Adrenal gland (tissue), 12 donors: ENCODE data around the gene DAB2IP. TPM values are rescaled to one million over a fixed set of nuclear protein-coding genes. Genes with fewer than 3 reads are reported as not detected.

Experiments used
- DNase-seq, 7 donors: peaks; one replicate each; pipeline ENCODE4 v3.0.0-alpha.2; 2019 to 2020
- H3K27ac ChIP-seq, 5 donors: fragments of 200-600 bp; sonication (generic) in 4 of 5; 1 replicate in 3 of 5; 2 replicates in 2 of 5; pipeline versions ENCODE4 v1.5.1 to v1.8.0; 2016 to 2020; ENCODE audit warnings: mild to moderate bottlenecking in 1 of 5
- H3K27me3 ChIP-seq: fragments of 200-600 bp; 2 replicates; pipeline ENCODE4 v1.8.0; 2021
- H3K36me3 ChIP-seq, 2 donors: fragments of 200-600 bp; replicated peaks in 1 of 2; 1 replicate in 1 of 2; 2 replicates in 1 of 2; pipeline versions ENCODE4 v1.5.1 to v1.8.0; 2018 to 2022
- H3K4me1 ChIP-seq, 2 donors: fragments of 200-600 bp; replicated peaks in 1 of 2; 1 replicate in 1 of 2; 2 replicates in 1 of 2; pipeline versions ENCODE4 v1.5.1 to v1.8.0; 2018 to 2021
- H3K4me3 ChIP-seq, 4 donors: fragments of 200-600 bp; sonication (generic) in 3 of 4; one replicate each; pipeline ENCODE4 v1.5.1; 2016 to 2018
- H3K9me3 ChIP-seq, 3 donors: fragments of 200-600 bp; sonication (generic) in 1 of 3; replicated peaks in 1 of 3; 1 replicate in 2 of 3; 2 replicates in 1 of 3; pipeline versions ENCODE4 v1.5.1 to v1.8.0; 2016 to 2021
- POLR2A ChIP-seq, 2 donors: fragments of 450-650 bp; IDR thresholded peaks; one replicate each; pipeline ENCODE4 v1.6.1; 2017; ENCODE audit warnings: antibody characterized with exemption in 2 of 2, mild to moderate bottlenecking in 2 of 2, moderate library complexity in 1 of 2
- WGBS, 4 donors: extraction: QIAGEN DNeasy Blood & Tissue Kit in 2 of 4; methylation state at CpG; one replicate each; pipeline versions ENCODE4 v1.1.5 to v1.1.7; 2013 to 2017; 5-methylcytosine and 5-hydroxymethylcytosine counted together
- intact Hi-C, 2 donors: fragments of 100-400 bp; cut with DNase I; formaldehyde crosslinking; loops; one replicate each; pipeline versions ENCODE4 v1.14.1 to v1.15.0; 2022 to 2023
- polyA plus RNA-seq, 3 donors: library from polyadenylated mRNA; stranded (reverse); fragments of 200-250 nt in 2 of 3; fragments of 350-450 nt in 1 of 3; fragmentation: Illumina TruSeq in 1 of 3; extraction: RNeasy Lipid Tissue Mini Kit (QIAGEN cat#74804) in 1 of 3; gene quantifications; one replicate each; pipeline ENCODE4 v1.2.3, GENCODE V29; 2013 to 2014
- total RNA-seq, 9 donors: library from RNA; depleted of rRNA in 4 of 9; stranded (reverse); fragments of >200 nt in 4 of 9; fragments of 120-200 nt in 1 of 9; fragmentation: NEBNext Ultra II Directional in 1 of 9; extraction: Animal tissue kit (Norgen Biotek cat#: 25700) in 1 of 9; gene quantifications; one replicate each; pipeline versions ENCODE4 v1.1.0 to v1.2.4, GENCODE V29; 2013 to 2023
- TF ChIP-seq, protein P1 (sequence below), 6 experiments: fragments of 450-650 bp in 4 of 6; fragments of 200-600 bp in 2 of 6; sonication (generic) in 1 of 6; IDR thresholded peaks; 1 replicate in 5 of 6; 2 replicates in 1 of 6; pipeline versions ENCODE4 v1.5.1 to v1.8.0; 2016 to 2021; ENCODE audit warnings: antibody characterized with exemption in 6 of 6, mild to moderate bottlenecking in 2 of 6, moderate library complexity in 1 of 6
- donor health status: healthy with polysubstance abuse.
- donor health status: Bipolar disorder and iron deficiency.
- donor health status: DM: yes; HTN: yes; CAD: no.
- donor health status: DM: no; HTN: no; CAD: no.
- donor health status: DM: no; HTN: no; CAD: no.
- donor health status: DM: yes; HTN: yes; CAD: no.

Gene DAB2IP
- total and polyA plus RNA-seq, 12 donors, result 12.0 to 52.2 (median 43.9) TPM

- Histone ChIP-seq H3K4me1 (peaks cover 9 to 13% of the 10 kb centered on the region in 2 donors), H3K9me3 (no peaks in the 10 kb centered on the region), H3K27me3 (no peaks in the 10 kb centered on the region), H3K4me3 (no peak overlapping the region), H3K27ac (peak overlapping the region in 1 of 5 donors; percentile 52), H3K36me3 (no peaks in the 10 kb centered on the region)
- TF ChIP-seq, protein P1, sequence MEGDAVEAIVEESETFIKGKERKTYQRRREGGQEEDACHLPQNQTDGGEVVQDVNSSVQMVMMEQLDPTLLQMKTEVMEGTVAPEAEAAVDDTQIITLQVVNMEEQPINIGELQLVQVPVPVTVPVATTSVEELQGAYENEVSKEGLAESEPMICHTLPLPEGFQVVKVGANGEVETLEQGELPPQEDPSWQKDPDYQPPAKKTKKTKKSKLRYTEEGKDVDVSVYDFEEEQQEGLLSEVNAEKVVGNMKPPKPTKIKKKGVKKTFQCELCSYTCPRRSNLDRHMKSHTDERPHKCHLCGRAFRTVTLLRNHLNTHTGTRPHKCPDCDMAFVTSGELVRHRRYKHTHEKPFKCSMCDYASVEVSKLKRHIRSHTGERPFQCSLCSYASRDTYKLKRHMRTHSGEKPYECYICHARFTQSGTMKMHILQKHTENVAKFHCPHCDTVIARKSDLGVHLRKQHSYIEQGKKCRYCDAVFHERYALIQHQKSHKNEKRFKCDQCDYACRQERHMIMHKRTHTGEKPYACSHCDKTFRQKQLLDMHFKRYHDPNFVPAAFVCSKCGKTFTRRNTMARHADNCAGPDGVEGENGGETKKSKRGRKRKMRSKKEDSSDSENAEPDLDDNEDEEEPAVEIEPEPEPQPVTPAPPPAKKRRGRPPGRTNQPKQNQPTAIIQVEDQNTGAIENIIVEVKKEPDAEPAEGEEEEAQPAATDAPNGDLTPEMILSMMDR (IDR thresholded peaks at IDR 0.05), result no peak
- no peak for TF ChIP-seq POLR2A (IDR thresholded peaks at IDR 0.05)
- no peak for DNase-seq
- 82 to 92% (median 91%) methylated on average over 3 to 6 of the region's 6 CpGs for WGBS, 4 donors
- intact Hi-C loops, result no loop called here
Measured at GRCh38 chr9:121639619-121640018, 11.8 kb upstream of the DAB2IP start.

DNA sequence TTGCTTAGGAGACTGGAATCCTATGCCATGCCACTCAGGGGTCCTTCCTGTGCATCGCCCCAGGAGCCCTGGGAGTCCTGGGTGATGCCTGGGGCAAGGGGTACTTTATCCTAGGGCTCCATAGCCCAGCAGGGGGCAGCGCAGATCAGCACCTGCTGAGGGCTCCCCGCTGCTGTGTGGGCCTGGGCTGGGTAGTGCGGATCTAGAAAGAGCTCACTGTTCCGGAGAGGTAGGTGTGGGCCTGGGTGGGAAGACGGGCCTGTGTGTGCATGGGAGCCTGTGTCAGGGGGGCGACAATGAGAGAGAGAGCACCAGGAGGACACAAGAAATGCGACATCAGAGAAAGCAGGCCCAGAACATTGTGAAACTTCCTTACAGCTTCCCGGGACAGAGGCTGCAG is 11.4 kb upstream of the DAB2IP start:
- peaks cover 9 to 13% of the 10 kb centered on the region in 2 donors for H3K4me1 ChIP-seq
- intact Hi-C loops, result no loop called here
- no peak overlapping the region for H3K4me3 ChIP-seq
- H3K9me3 ChIP-seq, result no peaks in the 10 kb centered on the region
- DNase-seq, result peak in 6 of 7 donors; percentile 46 to 67 (median 60)
- H3K27me3 ChIP-seq, result no peaks in the 10 kb centered on the region
- 81 to 88% (median 87%) methylated on average over 8 to 9 of the region's 9 CpGs for WGBS, 4 donors
- TF ChIP-seq, protein P1 (IDR thresholded peaks at IDR 0.05), result peak; percentile 32 to 58 (median 48)
- no peak for TF ChIP-seq POLR2A (IDR thresholded peaks at IDR 0.05)
- H3K27ac ChIP-seq, result peak overlapping the region in 2 of 5 donors; percentile 3 to 52
- no peaks in the 10 kb centered on the region for H3K36me3 ChIP-seq

GRCh38 chr9:121640491-121641223 is 10.8 kb upstream of the DAB2IP start:
- Histone ChIP-seq H3K27me3 (no peaks in the 10 kb centered on the region), H3K4me1 (peaks cover 9 to 13% of the 10 kb centered on the region in 2 donors), H3K27ac (peak overlapping the region in 2 of 5 donors; percentile 3 to 52), H3K4me3 (no peak overlapping the region), H3K36me3 (no peaks in the 10 kb centered on the region), H3K9me3 (no peaks in the 10 kb centered on the region)
- TF ChIP-seq, protein P1 (IDR thresholded peaks at IDR 0.05), result no peak
- TF ChIP-seq POLR2A (IDR thresholded peaks at IDR 0.05), result no peak
- no peak for DNase-seq
- intact Hi-C loops, result no loop called here
- 50 to 89% (median 77%) methylated on average over 2 of the region's 2 CpGs for WGBS, 4 donors

- 91 to 96% (median 93%) methylated on average over 2 of the region's 2 CpGs for WGBS, 4 donors
- TF ChIP-seq, protein P1 (IDR thresholded peaks at IDR 0.05), result no peak
- no peak for TF ChIP-seq POLR2A (IDR thresholded peaks at IDR 0.05)
- no peak overlapping the region for H3K4me3 ChIP-seq
- H3K36me3 ChIP-seq, result no peaks in the 10 kb centered on the region
- intact Hi-C loops, result no loop called here
- no peaks in the 10 kb centered on the region for H3K9me3 ChIP-seq
- H3K27ac ChIP-seq, result no peak overlapping the region
- DNase-seq, result no peak
- H3K4me1 ChIP-seq, result peaks cover 9 to 10% of the 10 kb centered on the region in 2 donors
- no peaks in the 10 kb centered on the region for H3K27me3 ChIP-seq
Measured at GRCh38 chr9:121641224-121641611, 10.2 kb upstream of the DAB2IP start.
